Gastrocnemius medialis (tissue), 4 donors: ENCODE measurements around the gene CTNNBIP1.

Experiments
- POLR2A ChIP-seq, 2 donors: fragments of 450-650 bp; IDR thresholded peaks; one replicate each; pipeline ENCODE4 v1.6.1; 2017; ENCODE audit warnings: antibody characterized with exemption in 2 of 2, mild to moderate bottlenecking in 2 of 2, moderate library complexity in 2 of 2
- TF ChIP-seq, protein P1 (sequence below), 5 experiments: fragments of 450-650 bp in 3 of 5; fragments of 200-600 bp in 2 of 5; sonication (generic) in 2 of 5; IDR thresholded peaks in 4 of 5; conservative IDR thresholded peaks in 1 of 5; 1 replicate in 4 of 5; 2 replicates in 1 of 5; pipeline ENCODE4 v1.5.1; 2016 to 2019; ENCODE audit warnings: antibody characterized with exemption in 5 of 5, mild to moderate bottlenecking in 3 of 5, moderate library complexity in 3 of 5

DNA sequence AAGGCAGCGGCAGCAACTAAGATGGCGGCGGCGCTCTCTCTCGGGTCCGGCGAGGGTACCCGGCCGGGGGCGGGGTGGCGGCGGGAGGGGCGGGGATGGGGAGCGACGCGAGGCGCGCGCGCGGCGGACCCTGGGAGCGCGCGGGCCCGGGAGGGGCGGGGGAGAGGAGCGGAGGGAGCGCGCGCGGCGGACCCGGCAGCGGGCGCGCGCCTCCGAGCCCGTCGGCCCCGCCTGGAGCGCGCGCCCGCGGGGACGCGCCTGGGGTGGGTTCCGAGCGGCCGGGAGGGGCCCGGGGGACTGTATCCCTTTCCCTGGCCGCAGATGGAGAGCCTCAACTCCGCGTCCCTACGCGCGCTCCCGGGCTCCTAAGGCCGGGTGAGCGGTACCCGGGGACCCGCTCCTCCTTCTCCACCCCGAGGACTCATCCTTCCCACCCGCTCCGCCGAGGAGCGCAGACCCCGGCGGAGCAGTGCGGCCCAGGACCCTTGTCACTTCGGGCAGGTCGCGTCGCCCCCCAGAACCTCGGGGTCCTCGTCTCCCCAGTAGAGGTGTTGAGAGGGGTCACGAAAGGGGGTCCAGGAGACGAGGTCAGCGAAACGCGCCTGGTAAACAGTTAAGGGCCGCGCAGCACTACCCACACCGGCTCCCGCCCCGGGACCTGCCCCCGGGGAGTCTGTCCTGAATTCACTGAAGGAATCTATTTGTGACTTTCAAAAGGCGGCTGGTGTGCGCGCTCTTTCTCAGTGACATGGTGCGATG, 85.9 kb downstream of the CTNNBIP1 start, which contains the start of gene CLSTN1:
- TF ChIP-seq, protein P1, sequence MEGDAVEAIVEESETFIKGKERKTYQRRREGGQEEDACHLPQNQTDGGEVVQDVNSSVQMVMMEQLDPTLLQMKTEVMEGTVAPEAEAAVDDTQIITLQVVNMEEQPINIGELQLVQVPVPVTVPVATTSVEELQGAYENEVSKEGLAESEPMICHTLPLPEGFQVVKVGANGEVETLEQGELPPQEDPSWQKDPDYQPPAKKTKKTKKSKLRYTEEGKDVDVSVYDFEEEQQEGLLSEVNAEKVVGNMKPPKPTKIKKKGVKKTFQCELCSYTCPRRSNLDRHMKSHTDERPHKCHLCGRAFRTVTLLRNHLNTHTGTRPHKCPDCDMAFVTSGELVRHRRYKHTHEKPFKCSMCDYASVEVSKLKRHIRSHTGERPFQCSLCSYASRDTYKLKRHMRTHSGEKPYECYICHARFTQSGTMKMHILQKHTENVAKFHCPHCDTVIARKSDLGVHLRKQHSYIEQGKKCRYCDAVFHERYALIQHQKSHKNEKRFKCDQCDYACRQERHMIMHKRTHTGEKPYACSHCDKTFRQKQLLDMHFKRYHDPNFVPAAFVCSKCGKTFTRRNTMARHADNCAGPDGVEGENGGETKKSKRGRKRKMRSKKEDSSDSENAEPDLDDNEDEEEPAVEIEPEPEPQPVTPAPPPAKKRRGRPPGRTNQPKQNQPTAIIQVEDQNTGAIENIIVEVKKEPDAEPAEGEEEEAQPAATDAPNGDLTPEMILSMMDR (IDR thresholded peaks at IDR 0.05 in 4 of 5, conservative IDR thresholded peaks at IDR 0.05 in 1 of 5) = no peak
- TF ChIP-seq POLR2A (IDR thresholded peaks at IDR 0.05) = peak; percentile 60 to 86
